ENCODE data around the gene DRAXIN.

The DRAXIN gene

DNA sequence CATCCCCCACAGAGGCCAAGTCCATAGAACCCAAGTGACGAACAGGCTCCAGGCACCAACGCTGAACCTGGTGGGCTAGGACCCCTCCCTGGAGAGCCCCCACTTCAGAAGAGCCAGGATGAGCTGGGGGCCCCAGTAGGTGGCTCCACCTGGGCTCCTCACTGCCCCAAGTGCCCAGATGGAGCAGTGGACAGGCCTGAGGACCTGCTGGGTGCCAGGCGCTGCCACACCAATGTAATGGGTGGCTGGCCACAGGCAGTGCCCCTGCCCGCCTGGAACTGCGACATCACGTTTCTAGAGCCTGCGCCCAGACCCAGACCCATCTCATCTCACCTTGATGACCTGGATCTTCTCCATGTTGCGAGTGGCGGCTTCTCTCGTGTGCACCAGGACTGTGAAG is 16.2 kb upstream of the DRAXIN start:
- DNase-seq (ENCODE audit: low spot score), result no peak
- TF ChIP-seq, protein P1, sequence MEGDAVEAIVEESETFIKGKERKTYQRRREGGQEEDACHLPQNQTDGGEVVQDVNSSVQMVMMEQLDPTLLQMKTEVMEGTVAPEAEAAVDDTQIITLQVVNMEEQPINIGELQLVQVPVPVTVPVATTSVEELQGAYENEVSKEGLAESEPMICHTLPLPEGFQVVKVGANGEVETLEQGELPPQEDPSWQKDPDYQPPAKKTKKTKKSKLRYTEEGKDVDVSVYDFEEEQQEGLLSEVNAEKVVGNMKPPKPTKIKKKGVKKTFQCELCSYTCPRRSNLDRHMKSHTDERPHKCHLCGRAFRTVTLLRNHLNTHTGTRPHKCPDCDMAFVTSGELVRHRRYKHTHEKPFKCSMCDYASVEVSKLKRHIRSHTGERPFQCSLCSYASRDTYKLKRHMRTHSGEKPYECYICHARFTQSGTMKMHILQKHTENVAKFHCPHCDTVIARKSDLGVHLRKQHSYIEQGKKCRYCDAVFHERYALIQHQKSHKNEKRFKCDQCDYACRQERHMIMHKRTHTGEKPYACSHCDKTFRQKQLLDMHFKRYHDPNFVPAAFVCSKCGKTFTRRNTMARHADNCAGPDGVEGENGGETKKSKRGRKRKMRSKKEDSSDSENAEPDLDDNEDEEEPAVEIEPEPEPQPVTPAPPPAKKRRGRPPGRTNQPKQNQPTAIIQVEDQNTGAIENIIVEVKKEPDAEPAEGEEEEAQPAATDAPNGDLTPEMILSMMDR (IDR thresholded peaks at IDR 0.05; ENCODE audit: borderline replicate concordance, control extremely low read depth, extremely low read depth, insufficient read depth, missing control alignments), result no peak
- in situ Hi-C loops (cut with MboI; ENCODE audit: low sequenced_read_pairs, unreplicated experiment), result no loop called here

DNA sequence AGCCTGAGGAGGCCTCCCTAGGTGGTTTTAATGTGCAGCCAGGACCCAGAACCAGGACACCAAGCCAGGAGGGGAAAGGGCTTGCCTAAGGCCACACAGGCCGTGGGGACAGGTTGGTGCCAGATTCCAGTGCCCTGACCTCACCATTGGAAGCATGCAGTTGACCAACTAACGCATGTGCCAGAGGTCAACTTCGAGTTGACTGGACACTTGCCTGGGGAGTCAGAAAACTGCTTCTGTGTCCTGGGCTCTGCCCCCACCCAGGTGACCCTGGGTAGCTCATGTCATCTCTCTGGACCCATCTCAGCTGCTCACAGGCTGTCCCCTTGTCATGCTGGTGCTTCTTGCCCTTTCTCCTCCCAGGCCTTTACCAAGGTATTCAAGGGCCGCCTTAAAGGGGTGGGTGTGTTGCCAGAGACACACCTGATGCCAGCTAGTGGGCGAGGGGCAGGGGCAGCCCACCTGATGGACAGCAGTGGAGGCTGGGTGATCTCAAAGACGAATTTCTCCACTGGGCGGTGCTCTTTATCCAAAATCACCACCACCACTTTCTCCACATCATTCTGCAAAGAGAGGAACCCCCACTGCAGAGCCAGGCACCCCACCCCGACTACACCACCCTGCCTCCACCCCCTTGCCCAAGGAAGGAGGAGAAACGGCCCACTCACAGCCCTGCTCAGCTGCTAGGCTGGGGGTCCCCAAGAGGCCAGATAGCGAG is 15.0 kb upstream of the DRAXIN start:
- in situ Hi-C loops (cut with MboI; ENCODE audit: low sequenced_read_pairs, unreplicated experiment), result no loop called here
- TF ChIP-seq, protein P1 (IDR thresholded peaks at IDR 0.05; ENCODE audit: borderline replicate concordance, control extremely low read depth, extremely low read depth, insufficient read depth, missing control alignments), result no peak
- DNase-seq (ENCODE audit: low spot score), result no peak

DNA sequence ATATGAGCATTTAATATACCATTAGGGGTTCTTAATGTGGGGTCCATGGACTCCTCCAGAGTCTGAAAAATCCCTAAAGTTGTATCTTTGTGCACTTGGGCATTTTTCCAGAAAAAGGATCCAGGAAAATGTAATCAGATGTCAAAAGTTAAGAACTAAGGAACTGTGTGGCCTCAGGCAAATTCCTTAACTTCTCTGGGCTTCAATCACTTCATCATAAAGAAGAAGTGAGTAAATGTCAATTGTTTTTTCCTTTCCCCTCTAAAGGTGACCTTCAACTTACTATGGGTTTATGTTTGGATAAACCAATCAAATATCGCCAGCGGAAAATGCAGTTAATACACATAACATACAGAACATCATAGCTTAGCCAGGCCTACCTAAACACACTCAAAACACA is 13.1 kb upstream of the DRAXIN start:
- DNase-seq (ENCODE audit: low spot score), result no peak
- TF ChIP-seq, protein P1 (IDR thresholded peaks at IDR 0.05; ENCODE audit: borderline replicate concordance, control extremely low read depth, extremely low read depth, insufficient read depth, missing control alignments), result no peak
- in situ Hi-C loops (cut with MboI; ENCODE audit: low sequenced_read_pairs, unreplicated experiment), result no loop called here

DNA sequence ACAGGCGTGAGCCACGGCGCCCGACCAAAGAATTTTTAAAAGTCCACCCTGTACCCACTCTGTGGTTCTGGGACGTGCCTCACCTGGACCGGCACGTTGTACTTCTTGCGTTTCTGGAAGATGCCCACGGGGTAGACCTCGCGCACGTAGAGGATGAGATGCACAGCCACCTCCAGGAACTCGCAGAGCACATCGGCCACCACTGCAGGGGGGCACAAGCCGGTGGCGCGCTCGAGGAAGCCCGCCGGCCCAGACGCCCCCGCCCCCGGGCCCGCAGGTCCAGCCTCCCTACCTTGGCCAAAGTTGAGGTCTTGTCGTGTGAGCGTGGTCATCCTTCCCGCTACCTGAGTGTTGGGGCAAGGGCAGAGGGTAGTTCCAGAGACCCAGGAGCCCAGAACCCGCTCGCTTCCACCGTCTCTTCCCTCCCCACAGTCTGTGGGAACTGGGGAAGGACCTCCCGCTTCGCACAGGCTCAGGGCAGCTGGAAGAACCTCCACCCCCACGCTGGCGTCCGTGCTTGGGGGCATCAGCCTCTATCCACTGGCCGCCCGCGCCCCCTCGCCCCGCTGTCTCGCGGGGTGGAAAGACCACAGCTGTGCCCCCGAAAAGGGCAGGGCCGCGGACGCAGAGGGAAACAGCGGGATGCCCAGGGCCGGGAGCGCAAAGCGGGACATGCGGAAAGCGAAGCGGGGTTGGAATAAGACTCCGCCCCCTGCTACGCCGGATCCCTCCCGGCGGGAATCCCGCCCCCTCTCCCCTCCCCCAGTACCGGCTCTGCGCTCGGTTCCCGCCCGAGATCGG is 11.0 kb upstream of the DRAXIN start:
- in situ Hi-C loops (cut with MboI; ENCODE audit: low sequenced_read_pairs, unreplicated experiment), result no loop called here
- TF ChIP-seq, protein P1 (IDR thresholded peaks at IDR 0.05; ENCODE audit: borderline replicate concordance, control extremely low read depth, extremely low read depth, insufficient read depth, missing control alignments), result no peak
- no peak for DNase-seq (ENCODE audit: low spot score)

DNA sequence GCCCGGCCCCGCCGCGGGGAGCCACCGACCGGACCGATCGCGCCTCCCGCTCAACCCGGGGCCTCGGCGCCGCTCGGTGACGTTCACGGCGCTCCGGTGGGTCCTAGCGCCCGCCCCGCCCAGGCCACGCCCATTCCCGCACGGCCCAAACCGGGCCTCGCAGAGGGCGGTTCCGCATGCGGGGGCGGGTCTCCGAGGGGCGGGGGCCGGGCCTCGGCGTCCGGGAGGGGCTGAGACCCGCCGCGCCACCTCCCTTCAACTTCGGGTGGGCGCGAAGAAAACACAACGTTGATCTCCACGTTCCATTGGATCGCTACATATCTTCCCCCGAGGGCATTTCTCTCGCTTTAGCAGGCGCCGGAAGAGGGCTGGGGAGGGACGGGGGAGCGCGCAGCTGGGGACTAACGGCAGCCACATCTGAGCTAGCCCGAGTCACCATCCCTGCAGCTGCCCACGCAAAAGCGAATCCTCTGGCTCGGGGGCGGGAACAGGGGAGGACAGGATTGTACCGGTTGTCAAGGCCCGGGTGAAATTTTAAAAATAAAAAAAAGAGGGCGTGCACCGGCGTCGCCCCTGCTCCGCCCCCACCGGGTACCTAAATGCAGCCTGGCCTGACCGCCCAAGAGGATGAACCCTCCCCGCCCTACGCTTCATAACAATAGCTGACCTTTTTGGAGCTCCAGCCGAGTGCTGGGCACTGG is 10.3 kb upstream of the DRAXIN start, which contains the start of gene MAD2L2:
Gene MAD2L2 (minus strand): TSS at position 78 of the 701 bp plus-strand sequence. CDS start 547 bp downstream, outside the sequence.
- peak; percentile 98 for DNase-seq (ENCODE audit: low spot score)
- TF ChIP-seq, protein P1 (IDR thresholded peaks at IDR 0.05; ENCODE audit: borderline replicate concordance, control extremely low read depth, extremely low read depth, insufficient read depth, missing control alignments), result no peak
- in situ Hi-C loops (cut with MboI; ENCODE audit: low sequenced_read_pairs, unreplicated experiment), result no loop called here

DNA sequence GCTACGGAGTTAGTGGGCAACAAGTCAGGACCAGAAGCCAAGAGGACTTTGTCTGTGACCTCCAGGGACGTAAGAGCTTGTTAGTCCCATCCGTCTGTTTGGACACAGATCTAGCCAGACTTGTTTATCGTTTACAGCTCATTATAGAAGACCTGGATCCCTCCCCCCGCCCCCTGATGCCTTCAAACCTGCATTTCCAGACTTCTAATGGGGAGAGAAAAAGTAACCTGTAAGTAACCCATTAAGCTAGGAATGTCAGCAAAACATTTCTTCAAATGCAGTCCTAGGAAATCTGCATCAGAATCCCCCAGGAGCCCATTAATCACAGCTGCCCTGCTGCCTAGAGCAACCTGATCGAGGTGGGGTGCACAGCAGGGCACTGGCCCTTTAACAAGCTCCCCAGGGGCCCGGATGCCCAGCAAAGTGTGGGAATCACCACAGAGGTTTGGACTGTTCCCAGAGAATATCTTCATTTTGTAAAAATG is 9.2 kb upstream of the DRAXIN start:
- in situ Hi-C loops (cut with MboI; ENCODE audit: low sequenced_read_pairs, unreplicated experiment), result no loop called here
- TF ChIP-seq, protein P1 (IDR thresholded peaks at IDR 0.05; ENCODE audit: borderline replicate concordance, control extremely low read depth, extremely low read depth, insufficient read depth, missing control alignments), result no peak
- DNase-seq (ENCODE audit: low spot score), result no peak

Measured in GM13976 (cell line).